Transverse colon (tissue), 4 donors: ENCODE results near the gene VWF.

Experiments
- CTCF ChIP-seq, 5 experiments: fragments of 200-600 bp in 3 of 5; fragments of 450-650 bp in 2 of 5; sonication (generic) in 3 of 5; IDR thresholded peaks; 1 replicate in 2 of 5; 2 replicates in 3 of 5; pipeline ENCODE4 v1.5.1; 2016 to 2017; ENCODE audit warnings: antibody characterized with exemption in 5 of 5, inconsistent platforms in 3 of 5, mild to moderate bottlenecking in 2 of 5, moderate library complexity in 1 of 5
- EP300 ChIP-seq: sonication (generic); formaldehyde crosslinking; IDR thresholded peaks from one replicate; pipeline ENCODE4 v1.6.1; 2017; ENCODE audit warnings: antibody characterized with exemption, low read depth
- POLR2A ChIP-seq: fragments of 450-650 bp; IDR thresholded peaks from one replicate; pipeline ENCODE4 v1.6.1; 2016; ENCODE audit warnings: antibody characterized with exemption, mild to moderate bottlenecking, moderate library complexity
- POLR2AphosphoS5 ChIP-seq, 3 donors: sonication (generic); formaldehyde crosslinking; IDR thresholded peaks; one replicate each; pipeline ENCODE4 v1.6.1; 2016; ENCODE audit warnings: antibody characterized with exemption in 3 of 3

GRCh38 chr12:5921966-5922899 lies 202.2 kb downstream of the VWF start:
- TF ChIP-seq POLR2AphosphoS5 (IDR thresholded peaks at IDR 0.05) = no peak
- no peak for TF ChIP-seq CTCF (IDR thresholded peaks at IDR 0.05)
- TF ChIP-seq POLR2A = no peak
- TF ChIP-seq EP300 = no peak
